ENCODE results near the gene ABCB10.

Gene ABCB10

GRCh38 chr1:229470406-229471043 lies 88.0 kb downstream of the ABCB10 start:
- no peak for DNase-seq

DNA sequence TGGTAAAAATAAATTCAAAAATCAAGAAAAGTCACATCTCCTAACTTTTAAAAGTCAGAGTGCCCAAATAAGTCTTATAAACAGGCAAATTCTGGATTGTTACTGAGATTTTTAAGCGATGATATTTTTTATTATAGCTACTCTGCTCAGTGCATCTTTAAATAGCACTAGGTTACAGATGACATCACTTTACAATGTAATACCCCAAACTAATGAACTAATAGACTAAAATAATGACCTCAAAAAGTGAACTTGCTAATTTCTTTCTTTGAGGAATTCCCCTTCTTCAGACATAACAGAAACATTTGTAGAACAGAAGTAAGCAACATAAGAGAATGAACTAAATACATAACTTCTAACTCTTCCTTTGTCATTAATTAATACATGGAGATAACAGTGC lies 91.6 kb downstream of the ABCB10 start:
- no peak for DNase-seq

Measured in HCEC 1CT (cell line).